ENCODE data around the gene MRTFA.
"Not testable (repeated sequence)": the region's sequence is repeated elsewhere in the genome, so short reads cannot be mapped to it uniquely, and the experiment has no call there.

The MRTFA gene

GRCh38 chr22:40544758-40545157 lies 91.8 kb downstream of the MRTFA start:
- no peak for DNase-seq

- DNase-seq = no peak
These were observed 93.5 kb downstream of the MRTFA start for GRCh38 chr22:40542821-40543540.

GRCh38 chr22:40541300-40541699 lies 95.2 kb downstream of the MRTFA start:
- no peak for DNase-seq

- no peak for DNase-seq
These were observed 96.3 kb downstream of the MRTFA start for GRCh38 chr22:40540265-40540664.

GRCh38 chr22:40536149-40536548 lies 100.4 kb downstream of the MRTFA start:
- not testable (repeated sequence) for DNase-seq

- no peak for DNase-seq
These were observed 100.9 kb downstream of the MRTFA start for GRCh38 chr22:40535642-40536041.

- no peak for DNase-seq
These were observed 101.4 kb downstream of the MRTFA start for GRCh38 chr22:40535189-40535512.

- DNase-seq = peak; percentile 77
These were observed 101.9 kb downstream of the MRTFA start for GRCh38 chr22:40534379-40535188.

GRCh38 chr22:40533712-40534378 lies 102.7 kb downstream of the MRTFA start:
- DNase-seq = peak; percentile 91

GRCh38 chr22:40531951-40532900 lies 104.3 kb downstream of the MRTFA start:
- DNase-seq = no peak

- not testable (repeated sequence) for DNase-seq
These were observed 106.1 kb downstream of the MRTFA start for GRCh38 chr22:40530391-40530790.

- DNase-seq = peak; percentile 24
These were observed 106.7 kb downstream of the MRTFA start for GRCh38 chr22:40529821-40530220.

GRCh38 chr22:40526960-40527359 lies 109.6 kb downstream of the MRTFA start:
- no peak for DNase-seq

- DNase-seq = peak; percentile 56
These were observed 111.2 kb downstream of the MRTFA start for GRCh38 chr22:40525250-40525884.

- no peak for DNase-seq
These were observed 111.9 kb downstream of the MRTFA start for GRCh38 chr22:40524392-40525249.

- no peak for DNase-seq
These were observed 114.4 kb downstream of the MRTFA start for GRCh38 chr22:40522141-40522540.

GRCh38 chr22:40521046-40521445 lies 115.5 kb downstream of the MRTFA start:
- no peak for DNase-seq

- no peak for DNase-seq
These were observed 116.0 kb downstream of the MRTFA start for GRCh38 chr22:40520562-40520961.

GRCh38 chr22:40519948-40520331 lies 116.6 kb downstream of the MRTFA start:
- DNase-seq = no peak

- DNase-seq = no peak
These were observed 117.1 kb downstream of the MRTFA start for GRCh38 chr22:40519284-40519947.

- no peak for DNase-seq
These were observed 117.7 kb downstream of the MRTFA start for GRCh38 chr22:40518840-40519239.

All from fibroblast of skin of right biceps (primary cell).